Suprapubic skin (tissue), 4 donors: ENCODE data around the gene ATM.

ENCODE experiments used
- CTCF ChIP-seq, 2 donors: fragments of 200-600 bp in 1 of 2; fragments of 450-650 bp in 1 of 2; sonication (generic) in 1 of 2; IDR thresholded peaks; one replicate each; pipeline ENCODE4 v1.5.1; 2016 to 2019; ENCODE audit warnings: antibody characterized with exemption in 2 of 2, mild to moderate bottlenecking in 1 of 2, moderate library complexity in 1 of 2
- EP300 ChIP-seq: sonication (generic); formaldehyde crosslinking; IDR thresholded peaks from one replicate; pipeline ENCODE4 v1.6.1; 2017; ENCODE audit warnings: antibody characterized with exemption
- POLR2A ChIP-seq, 2 donors: fragments of 450-650 bp; IDR thresholded peaks; one replicate each; pipeline ENCODE4 v1.6.1; 2017; ENCODE audit warnings: antibody characterized with exemption in 2 of 2, mild to moderate bottlenecking in 2 of 2, moderate library complexity in 2 of 2
- POLR2AphosphoS5 ChIP-seq, 3 donors: sonication (generic); formaldehyde crosslinking; IDR thresholded peaks; one replicate each; pipeline ENCODE4 v1.6.1; 2017; ENCODE audit warnings: antibody characterized with exemption in 3 of 3

GRCh38 chr11:108341654-108342053 lies 118.8 kb downstream of the ATM start:
- TF ChIP-seq CTCF (IDR thresholded peaks at IDR 0.05) (no peak), EP300 (no peak), POLR2AphosphoS5 (IDR thresholded peaks at IDR 0.05) (no peak), POLR2A (IDR thresholded peaks at IDR 0.05) (no peak)
